Hepatocyte (in vitro differentiated cells): ENCODE data around the gene TIGAR. TPM values are rescaled to one million over a fixed set of nuclear protein-coding genes. Genes with fewer than 3 reads are reported as not detected.

ENCODE experiments used
- DNase-seq: peaks from one replicate; pipeline ENCODE4 v3.0.0-alpha.2; 2016; ENCODE audit warnings: low spot score
- H2AFZ ChIP-seq: fragments of 200-600 bp; sonication (generic); 2 replicates; pipeline ENCODE4 v1.6.0; 2016; ENCODE audit warnings: antibody characterized with exemption, mild to moderate bottlenecking
- H3K27ac ChIP-seq: fragments of 200-600 bp; sonication (generic); 2 replicates; pipeline ENCODE4 v1.5.1; 2016; ENCODE audit warnings: mild to moderate bottlenecking
- H3K27me3 ChIP-seq: fragments of 200-600 bp; sonication (generic); 2 replicates; pipeline ENCODE4 v1.6.1; 2016
- H3K36me3 ChIP-seq: fragments of 200-600 bp; sonication (generic); replicated peaks from 2 replicates; pipeline ENCODE4 v1.5.1; 2016; ENCODE audit warnings: low read depth; ENCODE audit not compliant: insufficient read depth
- H3K4me1 ChIP-seq: fragments of 200-600 bp; sonication (generic); 2 replicates; pipeline ENCODE4 v1.5.1; 2016; ENCODE audit warnings: mild to moderate bottlenecking, moderate library complexity; ENCODE audit not compliant: insufficient read depth
- H3K4me2 ChIP-seq: fragments of 200-600 bp; sonication (generic); 2 replicates; pipeline ENCODE4 v1.6.0; 2016
- H3K4me3 ChIP-seq: fragments of 200-600 bp; sonication (generic); 2 replicates; pipeline ENCODE4 v1.5.1; 2016; ENCODE audit warnings: mild to moderate bottlenecking
- H3K79me2 ChIP-seq: fragments of 200-600 bp; sonication (generic); 2 replicates; pipeline ENCODE4 v1.6.0; 2017; ENCODE audit warnings: mild to moderate bottlenecking
- H3K9me2 ChIP-seq: fragments of 200-600 bp; sonication (generic); replicated peaks from 2 replicates; pipeline ENCODE4 v1.6.0; 2017; ENCODE audit warnings: mild to moderate bottlenecking; ENCODE audit not compliant: insufficient read depth
- H3K9me3 ChIP-seq: fragments of 200-600 bp; sonication (generic); 2 replicates; pipeline ENCODE4 v1.5.1; 2016; ENCODE audit warnings: low read depth, mild to moderate bottlenecking
- H4K20me1 ChIP-seq: fragments of 200-600 bp; sonication (generic); 2 replicates; pipeline ENCODE4 v1.6.0; 2016; ENCODE audit warnings: mild to moderate bottlenecking; ENCODE audit not compliant: insufficient read depth, poor library complexity, severe bottlenecking
- EZH2 ChIP-seq: fragments of 200-600 bp; sonication (generic); IDR thresholded peaks from 2 replicates; pipeline ENCODE4 v1.6.1; 2016; ENCODE audit warnings: antibody characterized with exemption, mild to moderate bottlenecking, borderline replicate concordance
- EZH2phosphoT487 ChIP-seq: fragments of 200-600 bp; sonication (generic); IDR thresholded peaks from one replicate; pipeline ENCODE4 v1.6.1; 2018; ENCODE audit warnings: antibody characterized with exemption, mild to moderate bottlenecking, low read depth, moderate library complexity; ENCODE audit not compliant: unreplicated experiment, severe bottlenecking
- WGBS: methylation state at CpG from one replicate; pipeline ENCODE4 v1.1.6; 2016; ENCODE audit warnings: low lambda C conversion rate; ENCODE audit errors: missing lambda C conversion rate; 5-methylcytosine and 5-hydroxymethylcytosine counted together
- polyA plus RNA-seq: library from polyadenylated mRNA; unstranded; fragments of >200 nt; fragmentation: Nextera tagmentation; extraction: Ambion mirVana; gene quantifications from 2 replicates; pipeline ENCODE4 v1.2.1, GENCODE V29; 2016
- total RNA-seq: library from RNA; depleted of rRNA; stranded (reverse); fragments of >200 nt; gene quantifications from 2 replicates; pipeline ENCODE4 v1.2.3, GENCODE V29; 2014
- TF ChIP-seq, protein P1 (sequence below): fragments of 200-600 bp; sonication (generic); IDR thresholded peaks from 2 replicates; pipeline ENCODE4 v1.5.1; 2016; ENCODE audit warnings: antibody characterized with exemption, mild to moderate bottlenecking; ENCODE audit not compliant: poor library complexity

The TIGAR gene
- total and polyA plus RNA-seq, 2 experiments from 2014 or later = 7.9 to 9.8 TPM

- H2AFZ ChIP-seq = no peak overlapping the region
- no peaks in the 10 kb centered on the region for H3K27me3 ChIP-seq
- DNase-seq = no peak
- no peaks in the 10 kb centered on the region for H3K36me3 ChIP-seq
- H3K4me1 ChIP-seq = peaks cover 9% of the 10 kb centered on the region
- peak overlapping the region; percentile 44 for H3K4me2 ChIP-seq
- WGBS = 94% methylated on average over 11 of the region's 11 CpGs
- H4K20me1 ChIP-seq = peaks cover 50% of the 10 kb centered on the region
- peaks cover 13% of the 10 kb centered on the region for H3K79me2 ChIP-seq
- TF ChIP-seq, protein P1, sequence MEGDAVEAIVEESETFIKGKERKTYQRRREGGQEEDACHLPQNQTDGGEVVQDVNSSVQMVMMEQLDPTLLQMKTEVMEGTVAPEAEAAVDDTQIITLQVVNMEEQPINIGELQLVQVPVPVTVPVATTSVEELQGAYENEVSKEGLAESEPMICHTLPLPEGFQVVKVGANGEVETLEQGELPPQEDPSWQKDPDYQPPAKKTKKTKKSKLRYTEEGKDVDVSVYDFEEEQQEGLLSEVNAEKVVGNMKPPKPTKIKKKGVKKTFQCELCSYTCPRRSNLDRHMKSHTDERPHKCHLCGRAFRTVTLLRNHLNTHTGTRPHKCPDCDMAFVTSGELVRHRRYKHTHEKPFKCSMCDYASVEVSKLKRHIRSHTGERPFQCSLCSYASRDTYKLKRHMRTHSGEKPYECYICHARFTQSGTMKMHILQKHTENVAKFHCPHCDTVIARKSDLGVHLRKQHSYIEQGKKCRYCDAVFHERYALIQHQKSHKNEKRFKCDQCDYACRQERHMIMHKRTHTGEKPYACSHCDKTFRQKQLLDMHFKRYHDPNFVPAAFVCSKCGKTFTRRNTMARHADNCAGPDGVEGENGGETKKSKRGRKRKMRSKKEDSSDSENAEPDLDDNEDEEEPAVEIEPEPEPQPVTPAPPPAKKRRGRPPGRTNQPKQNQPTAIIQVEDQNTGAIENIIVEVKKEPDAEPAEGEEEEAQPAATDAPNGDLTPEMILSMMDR = no peak
- TF ChIP-seq EZH2 (no peak), EZH2phosphoT487 (no peak)
- H3K4me3 ChIP-seq = no peak overlapping the region
- H3K9me2 ChIP-seq = no peaks in the 10 kb centered on the region
- no peaks in the 10 kb centered on the region for H3K9me3 ChIP-seq
- H3K27ac ChIP-seq = peak overlapping the region; percentile 47
Observed at GRCh38 chr12:4301932-4302501, 19.0 kb upstream of the TIGAR start.

- peaks cover 11% of the 10 kb centered on the region for H3K79me2 ChIP-seq
- no peak overlapping the region for H2AFZ ChIP-seq
- H3K9me2 ChIP-seq = no peaks in the 10 kb centered on the region
- H3K27me3 ChIP-seq = no peaks in the 10 kb centered on the region
- H4K20me1 ChIP-seq = peaks cover 42% of the 10 kb centered on the region
- no peak for DNase-seq
- H3K4me3 ChIP-seq = no peak overlapping the region
- H3K36me3 ChIP-seq = no peaks in the 10 kb centered on the region
- peak overlapping the region; percentile 44 for H3K4me2 ChIP-seq
- no peaks in the 10 kb centered on the region for H3K9me3 ChIP-seq
- TF ChIP-seq, protein P1 = no peak
- TF ChIP-seq EZH2 = no peak
- no peak for TF ChIP-seq EZH2phosphoT487
- 78% methylated on average over 8 of the region's 8 CpGs for WGBS
- H3K27ac ChIP-seq = peak overlapping the region; percentile 47
- H3K4me1 ChIP-seq = peaks cover 15% of the 10 kb centered on the region
Observed at GRCh38 chr12:4302881-4303280, 18.1 kb upstream of the TIGAR start.

DNA sequence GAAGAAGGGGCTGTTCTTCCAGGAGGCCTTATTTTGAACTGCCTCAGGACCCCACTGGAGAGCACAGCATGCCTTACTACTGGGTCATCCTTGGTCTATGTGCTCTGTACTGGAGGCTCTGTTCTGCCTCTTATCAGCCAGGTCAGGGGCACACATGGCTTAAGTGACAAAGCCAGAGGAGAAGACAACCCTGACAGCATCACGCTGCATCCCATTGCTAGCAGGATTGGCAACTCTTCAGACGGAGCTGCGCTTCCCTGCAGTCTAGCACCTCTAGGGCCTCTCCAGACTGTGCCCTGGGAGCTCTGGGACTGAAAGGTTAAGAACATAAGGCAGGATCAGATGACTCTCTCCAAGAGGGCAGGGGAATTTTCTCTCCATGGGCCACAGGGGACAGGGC is 17.3 kb upstream of the TIGAR start:
- Histone ChIP-seq H3K36me3 (no peaks in the 10 kb centered on the region), H3K27me3 (no peaks in the 10 kb centered on the region), H3K4me3 (no peak overlapping the region), H4K20me1 (peaks cover 33% of the 10 kb centered on the region), H3K79me2 (peaks cover 5% of the 10 kb centered on the region), H2AFZ (no peak overlapping the region), H3K9me2 (no peaks in the 10 kb centered on the region), H3K4me2 (no peak overlapping the region), H3K27ac (peak overlapping the region; percentile 47), H3K4me1 (peaks cover 21% of the 10 kb centered on the region), H3K9me3 (no peaks in the 10 kb centered on the region)
- 87% methylated on average over 3 of the region's 3 CpGs for WGBS
- TF ChIP-seq, protein P1 = no peak
- no peak for DNase-seq
